SH-SY5Y (cell line): ENCODE results near the gene COPS8.

Experiments
- GATA2 ChIP-seq: IDR thresholded peaks from 2 replicates; pipeline ENCODE4 v1.6.1; 2011; ENCODE audit warnings: mild to moderate bottlenecking, low read depth, low read length
- GATA3 ChIP-seq: IDR thresholded peaks from 2 replicates; pipeline ENCODE4 v1.6.1; 2011; ENCODE audit warnings: low read depth, mild to moderate bottlenecking, low read length, moderate library complexity

COPS8 gene

GRCh38 chr2:237128026-237128703 is 42.5 kb downstream of the COPS8 start:
- TF ChIP-seq GATA3: no peak
- TF ChIP-seq GATA2: no peak

GRCh38 chr2:237128845-237129592 is 43.3 kb downstream of the COPS8 start:
- TF ChIP-seq GATA3 (no peak), GATA2 (no peak)

GRCh38 chr2:237129625-237130263 is 44.1 kb downstream of the COPS8 start:
- TF ChIP-seq GATA3 (no peak), GATA2 (no peak)

- no peak for TF ChIP-seq GATA2
- TF ChIP-seq GATA3: no peak
Measured at GRCh38 chr2:237130562-237131421, 45.1 kb downstream of the COPS8 start.

- TF ChIP-seq GATA2: no peak
- TF ChIP-seq GATA3: no peak
Measured at GRCh38 chr2:237131749-237132533, 46.3 kb downstream of the COPS8 start.

- TF ChIP-seq GATA3 (no peak), GATA2 (no peak)
Measured at GRCh38 chr2:237132799-237133198, 47.1 kb downstream of the COPS8 start.

GRCh38 chr2:237134321-237135230 is 48.9 kb downstream of the COPS8 start:
- TF ChIP-seq GATA3 (no peak), GATA2 (no peak)

GRCh38 chr2:237136824-237137223 is 51.1 kb downstream of the COPS8 start:
- TF ChIP-seq GATA2: no peak
- TF ChIP-seq GATA3: no peak

- no peak for TF ChIP-seq GATA3
- no peak for TF ChIP-seq GATA2
Measured at GRCh38 chr2:237137626-237138323, 52.1 kb downstream of the COPS8 start.

- TF ChIP-seq GATA2 (no peak), GATA3 (no peak)
Measured at GRCh38 chr2:237139123-237139675, 53.5 kb downstream of the COPS8 start.

- no peak for TF ChIP-seq GATA3
- TF ChIP-seq GATA2: no peak
Measured at GRCh38 chr2:237140689-237141285, 55.1 kb downstream of the COPS8 start.
